Mesodermal cell (in vitro differentiated cells): ENCODE data around the gene APOB.

Experiments used
- H3K27ac ChIP-seq: 2 replicates; pipeline ENCODE4 v1.7.0; 2013; ENCODE audit warnings: mild to moderate bottlenecking, low read depth, low read length, moderate library complexity; ENCODE audit not compliant: severe bottlenecking
- H3K36me3 ChIP-seq: 2 replicates; pipeline ENCODE4 v1.7.1; 2013; ENCODE audit warnings: mild to moderate bottlenecking, low read length, moderate library complexity; ENCODE audit not compliant: control insufficient read depth, insufficient read depth
- H3K4me1 ChIP-seq: one replicate; pipeline ENCODE4 v1.7.1; 2013; ENCODE audit warnings: mild to moderate bottlenecking, low read length; ENCODE audit not compliant: insufficient read depth, control insufficient read depth, poor library complexity, severe bottlenecking
- H3K4me3 ChIP-seq: 2 replicates; pipeline ENCODE4 v1.7.0; 2013; ENCODE audit warnings: low read length, control low read depth, mild to moderate bottlenecking; ENCODE audit not compliant: insufficient read depth, poor library complexity, severe bottlenecking; ENCODE audit errors: extremely low read depth
- H3K9me3 ChIP-seq: 2 replicates; pipeline ENCODE4 v1.7.1; 2013; ENCODE audit warnings: mild to moderate bottlenecking, low read length, moderate library complexity; ENCODE audit not compliant: control insufficient read depth
- WGBS, 2 experiments: methylation state at CpG; one replicate each; pipeline ENCODE4 v1.1.5; 2013; ENCODE audit warnings: missing lambda C conversion rate in 2 of 2; ENCODE audit not compliant: insufficient coverage in 2 of 2; 5-methylcytosine and 5-hydroxymethylcytosine counted together

APOB gene

DNA sequence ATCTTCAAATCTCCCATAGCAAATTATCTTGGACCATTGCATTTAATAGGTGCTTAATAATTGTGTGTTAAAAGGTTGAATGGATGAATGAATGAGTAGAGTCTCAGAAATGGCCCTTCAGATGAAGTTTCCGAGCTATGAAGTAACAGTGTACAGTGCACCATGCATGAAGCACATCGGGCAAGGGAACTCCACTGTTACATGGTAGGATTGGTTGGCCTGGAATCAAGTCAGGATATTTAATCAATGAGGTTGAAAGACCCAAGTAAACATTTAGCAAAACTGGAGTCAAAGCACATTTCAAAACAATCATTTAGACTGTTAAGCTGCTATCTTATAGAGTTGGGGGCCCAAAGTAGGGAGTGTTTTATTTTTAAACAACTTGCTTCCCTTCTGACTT, 80.0 kb downstream of the APOB start:
- no peaks in the 10 kb centered on the region for H3K4me1 ChIP-seq
- no peaks in the 10 kb centered on the region for H3K9me3 ChIP-seq
- H3K27ac ChIP-seq = no peak overlapping the region
- no peak overlapping the region for H3K4me3 ChIP-seq
- WGBS, 2 experiments = 89% methylated on average over 2 of the region's 2 CpGs
- H3K36me3 ChIP-seq = no peaks in the 10 kb centered on the region

DNA sequence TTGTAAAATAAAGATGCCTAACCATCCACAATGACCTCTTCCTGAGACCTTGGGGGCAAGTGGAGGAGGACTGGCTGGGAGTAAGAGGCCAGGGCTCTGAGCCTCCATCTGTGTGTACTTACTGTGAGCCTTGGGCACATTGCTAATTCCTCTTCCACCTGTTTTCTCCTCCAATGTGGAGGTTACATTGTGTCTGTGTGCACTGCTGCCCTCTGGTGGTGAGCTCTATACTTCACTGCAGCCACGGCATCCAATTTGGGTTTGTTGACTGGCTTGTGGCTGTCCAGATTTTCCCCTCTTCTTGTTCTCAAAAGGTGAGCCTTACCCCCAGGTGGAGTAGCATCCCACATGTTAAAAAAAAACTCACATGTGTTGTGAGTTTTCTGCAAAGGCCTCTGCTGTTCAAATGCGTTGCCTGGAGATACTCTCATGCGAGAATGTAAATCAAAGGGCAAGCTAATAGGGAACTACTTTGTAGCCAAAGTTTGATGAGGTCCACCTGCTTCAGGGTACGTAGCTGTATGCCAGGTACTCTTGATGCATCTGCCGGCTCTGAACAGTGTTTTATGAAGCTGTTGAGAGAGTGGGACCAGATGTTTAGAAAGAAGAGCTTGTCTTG, 80.8 kb downstream of the APOB start:
- 53 to 79% methylated on average over 3 to 4 of the region's 5 CpGs for WGBS, 2 experiments
- H3K4me3 ChIP-seq = no peak overlapping the region
- H3K36me3 ChIP-seq = no peaks in the 10 kb centered on the region

DNA sequence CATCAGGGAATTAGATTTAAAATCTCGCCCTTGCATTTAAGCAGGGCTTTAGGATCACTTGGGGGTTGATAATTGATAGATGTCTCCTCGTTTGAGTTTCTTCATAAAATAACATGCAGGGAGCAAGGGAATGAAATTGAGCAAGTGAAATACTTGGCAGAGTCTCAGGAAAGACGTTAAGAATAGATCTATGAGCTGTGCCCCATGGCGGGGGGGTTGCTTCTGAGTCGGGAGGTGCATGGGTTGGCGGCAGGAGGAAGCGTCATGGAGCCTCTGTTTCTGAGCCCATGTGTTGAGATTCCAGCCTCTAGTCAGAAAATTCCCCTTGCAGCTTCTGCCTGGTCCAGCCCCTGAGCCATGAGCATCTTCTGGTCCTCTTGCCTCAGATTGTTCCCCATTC, 82.0 kb downstream of the APOB start:
- WGBS, 2 experiments = 71 to 79% methylated on average over 7 of the region's 7 CpGs

More for the DNA sequence above, 80.8 kb downstream of the APOB start:
- Histone ChIP-seq H3K4me1 (no peaks in the 10 kb centered on the region), H3K27ac (no peak overlapping the region), H3K9me3 (no peaks in the 10 kb centered on the region)

DNA sequence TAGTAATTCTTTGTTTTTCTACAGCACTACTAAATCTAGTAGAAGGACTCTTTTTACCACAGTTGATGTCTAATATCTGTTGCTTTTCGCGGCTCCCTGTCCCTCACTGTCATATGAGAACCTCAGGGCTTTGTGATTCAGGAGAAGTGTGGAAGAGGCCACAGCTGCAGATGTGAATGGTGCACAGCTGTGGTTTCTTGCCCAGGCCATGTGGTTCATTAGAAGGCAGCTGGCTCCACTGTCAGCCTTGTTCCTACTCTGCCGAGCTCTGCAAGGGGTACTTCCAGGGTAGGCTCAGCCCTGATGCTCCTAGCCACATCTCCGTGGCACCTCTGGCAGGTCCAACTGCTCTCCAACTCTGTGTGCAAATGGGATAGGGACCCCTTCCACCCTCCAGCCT, 83.9 kb downstream of the APOB start:
- Histone ChIP-seq H3K36me3 (no peaks in the 10 kb centered on the region), H3K9me3 (no peaks in the 10 kb centered on the region)
- 68 to 81% methylated on average over 2 to 3 of the region's 4 CpGs for WGBS, 2 experiments

More for the DNA sequence above, 82.0 kb downstream of the APOB start:
- Histone ChIP-seq H3K36me3 (no peaks in the 10 kb centered on the region), H3K9me3 (no peaks in the 10 kb centered on the region), H3K4me1 (no peaks in the 10 kb centered on the region), H3K27ac (no peak overlapping the region), H3K4me3 (no peak overlapping the region)

DNA sequence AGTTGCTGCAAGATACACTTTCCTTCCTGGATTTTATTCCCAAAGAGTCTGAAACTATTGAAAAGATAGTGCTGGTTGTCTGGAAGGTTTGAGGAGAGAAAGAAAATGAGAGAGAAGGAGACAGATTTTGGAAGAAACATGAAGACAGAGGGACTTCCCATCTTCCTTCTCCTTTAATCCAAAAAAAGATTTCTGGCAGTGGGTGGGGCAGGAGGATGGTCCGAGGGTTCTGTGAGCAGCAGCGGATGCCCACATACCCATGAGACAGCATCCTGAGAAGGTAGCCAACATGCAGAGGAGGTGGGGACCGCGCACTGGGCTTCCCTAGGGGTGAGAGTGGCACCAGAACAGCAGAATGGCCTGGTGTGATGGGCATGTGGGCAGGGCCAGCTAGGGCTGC, 84.6 kb downstream of the APOB start:
- Histone ChIP-seq H3K4me3 (no peak overlapping the region), H3K36me3 (no peaks in the 10 kb centered on the region), H3K27ac (no peak overlapping the region), H3K9me3 (no peaks in the 10 kb centered on the region), H3K4me1 (no peaks in the 10 kb centered on the region)
- 89 to 96% methylated on average over 3 to 4 of the region's 4 CpGs for WGBS, 2 experiments

More for the DNA sequence above, 83.9 kb downstream of the APOB start:
- H3K27ac ChIP-seq = no peak overlapping the region
- H3K4me1 ChIP-seq = no peaks in the 10 kb centered on the region
- no peak overlapping the region for H3K4me3 ChIP-seq

DNA sequence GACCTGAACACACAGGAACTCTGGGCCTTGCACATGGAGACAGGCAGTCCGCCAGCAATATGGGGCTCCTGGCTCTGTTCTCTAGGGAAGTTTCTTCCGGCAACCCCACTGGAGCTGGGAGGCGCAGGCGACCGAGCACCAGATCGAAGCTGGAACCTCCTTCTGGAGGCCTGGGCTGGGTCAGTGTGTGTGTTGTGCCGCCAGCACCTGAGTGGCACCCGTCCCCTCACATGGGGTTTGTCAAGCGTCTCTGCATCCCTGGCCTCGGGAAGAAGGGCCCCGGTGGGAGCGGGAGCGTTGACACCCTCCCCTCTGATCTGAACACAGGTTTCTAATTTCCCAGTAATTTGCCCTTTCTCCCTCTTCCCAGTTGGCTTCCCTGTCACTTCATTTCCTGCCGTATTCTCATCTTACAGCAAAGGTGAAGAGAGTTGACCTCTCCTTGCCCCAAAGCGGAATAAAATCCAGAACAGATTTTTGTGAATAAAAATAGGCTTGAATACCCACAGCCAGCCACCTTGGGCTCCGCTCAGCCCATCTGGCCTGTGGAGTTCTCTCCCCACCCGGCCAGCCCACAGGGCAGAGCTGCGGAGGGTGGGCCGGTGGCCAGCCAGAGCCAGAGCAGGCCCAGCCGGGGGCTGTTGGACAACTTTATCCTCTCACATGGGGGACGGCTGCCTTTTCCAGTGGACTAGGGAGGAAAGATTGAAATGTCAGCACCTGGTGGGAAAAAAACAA, 85.9 kb downstream of the APOB start:
- WGBS, 2 experiments = 91 to 93% methylated on average over 12 to 15 of the region's 21 CpGs
- no peaks in the 10 kb centered on the region for H3K4me1 ChIP-seq
- no peak overlapping the region for H3K4me3 ChIP-seq
- H3K36me3 ChIP-seq = no peaks in the 10 kb centered on the region
- H3K27ac ChIP-seq = no peak overlapping the region
- no peaks in the 10 kb centered on the region for H3K9me3 ChIP-seq

DNA sequence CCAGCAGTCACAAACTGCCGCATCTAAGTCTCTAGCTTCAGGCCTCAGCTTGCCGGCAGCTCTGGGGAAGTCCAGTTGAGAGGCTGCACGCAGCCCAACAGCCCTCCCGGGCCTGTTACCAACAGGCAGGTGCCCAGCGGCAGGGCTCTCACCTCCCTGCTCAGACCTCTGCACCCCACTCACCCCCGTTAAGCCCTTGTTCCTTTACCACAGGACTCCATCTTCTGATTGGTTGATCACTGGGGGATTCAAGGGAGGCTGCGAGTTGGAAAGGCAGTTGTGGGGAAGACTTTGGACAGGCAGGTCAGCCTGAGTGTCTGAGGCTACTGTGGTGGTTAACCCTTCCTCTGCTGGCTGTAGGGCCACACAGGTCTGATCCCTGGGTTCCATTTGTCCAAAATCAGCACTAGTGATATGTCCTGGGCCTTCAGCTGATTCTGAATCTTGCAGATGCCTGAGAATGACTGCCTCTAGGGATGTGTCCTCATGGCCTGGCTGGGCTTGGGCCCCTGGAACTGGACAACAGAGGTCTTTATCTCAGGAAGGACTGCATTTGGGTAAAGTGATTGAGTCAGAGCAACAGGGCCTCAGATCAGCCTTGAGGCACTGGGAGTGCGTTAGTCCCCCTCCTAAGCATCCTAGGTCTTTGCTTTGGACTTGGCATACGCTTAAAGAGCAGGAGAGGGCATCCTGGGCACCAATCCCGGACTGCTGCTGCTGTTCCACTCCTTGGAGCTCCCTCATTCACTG, 88.4 kb downstream of the APOB start:
- H3K9me3 ChIP-seq = no peaks in the 10 kb centered on the region
- no peak overlapping the region for H3K4me3 ChIP-seq
- H3K36me3 ChIP-seq = no peaks in the 10 kb centered on the region
- no peak overlapping the region for H3K27ac ChIP-seq
- H3K4me1 ChIP-seq = no peaks in the 10 kb centered on the region
- 84 to 92% methylated on average over 7 to 9 of the region's 10 CpGs for WGBS, 2 experiments

DNA sequence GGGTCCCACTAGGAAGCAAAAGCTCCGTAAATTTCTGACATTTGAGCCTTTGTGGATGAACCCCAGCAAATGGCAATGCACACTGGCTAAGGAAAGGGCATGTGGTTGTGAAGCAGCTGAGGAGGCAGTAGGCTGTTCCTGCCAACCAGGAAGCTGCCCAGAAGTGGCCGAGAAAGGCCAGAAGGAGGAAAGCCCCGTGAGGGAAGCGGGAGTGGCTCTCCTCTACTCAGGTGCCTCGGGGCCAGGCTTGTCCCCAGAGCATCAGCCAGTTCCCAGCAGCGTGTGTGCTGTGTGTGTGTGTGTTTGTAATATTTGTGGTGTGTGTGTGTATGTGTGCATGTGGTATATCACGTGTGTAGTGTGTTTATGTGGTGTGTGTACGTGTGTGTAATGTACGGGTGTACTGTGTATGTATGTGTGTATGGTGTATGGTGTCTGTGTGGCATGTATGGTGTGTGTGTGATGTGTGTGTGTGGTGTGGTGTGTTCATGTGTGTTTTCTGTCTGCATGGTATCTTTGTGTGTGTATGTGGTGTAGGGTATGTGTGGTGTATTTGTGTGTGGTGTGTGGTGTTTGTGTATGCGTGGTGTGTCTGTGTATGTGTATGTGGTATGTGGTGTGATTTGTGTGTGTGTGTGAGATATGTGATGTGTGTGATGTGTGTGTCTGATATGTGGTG, 90.6 kb downstream of the APOB start:
- no peak overlapping the region for H3K27ac ChIP-seq
- H3K4me3 ChIP-seq = no peak overlapping the region
- H3K36me3 ChIP-seq = no peaks in the 10 kb centered on the region
- WGBS, 2 experiments = 89 to 95% methylated on average over 9 to 10 of the region's 10 CpGs
- H3K9me3 ChIP-seq = no peaks in the 10 kb centered on the region
- no peaks in the 10 kb centered on the region for H3K4me1 ChIP-seq
